HG02973 (cell line): ENCODE measurements around the gene HS3ST2.
"Not testable (repeated sequence)": the region's sequence is repeated elsewhere in the genome, so short reads cannot be mapped to it uniquely, and the experiment has no call there.

Source experiments
- ATAC-seq: cut with Tn5 transposase; IDR thresholded peaks from one replicate; pipeline ENCODE4 v1.9.1; 2021; ENCODE audit warnings: moderate library complexity; ENCODE audit not compliant: unreplicated experiment

Gene HS3ST2

GRCh38 chr16:22813223-22813947 lies 577 bp upstream of the HS3ST2 start:
- no peak for ATAC-seq

GRCh38 chr16:22814711-22815105 lies 746 bp downstream of the HS3ST2 start:
- no peak for ATAC-seq

DNA sequence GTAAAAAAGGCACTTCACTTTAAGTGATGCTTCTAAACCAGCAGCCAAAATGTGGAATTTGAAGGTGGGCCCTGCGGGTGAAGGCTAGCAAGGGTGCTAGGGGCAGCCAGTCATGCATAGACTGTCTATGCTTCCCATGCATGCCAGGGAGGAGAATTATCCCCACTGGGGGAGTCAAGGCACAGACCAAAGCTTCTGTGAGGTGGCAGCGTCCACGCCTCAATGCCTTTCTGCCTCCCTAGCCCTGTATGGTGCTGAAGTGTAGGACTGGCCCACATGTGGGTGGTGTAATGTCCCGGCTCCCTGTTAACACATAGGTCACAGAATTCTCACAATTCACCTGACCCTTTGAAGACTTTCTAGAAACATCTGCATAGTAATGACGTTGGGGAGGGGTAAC lies 1.9 kb downstream of the HS3ST2 start:
- no peak for ATAC-seq

DNA sequence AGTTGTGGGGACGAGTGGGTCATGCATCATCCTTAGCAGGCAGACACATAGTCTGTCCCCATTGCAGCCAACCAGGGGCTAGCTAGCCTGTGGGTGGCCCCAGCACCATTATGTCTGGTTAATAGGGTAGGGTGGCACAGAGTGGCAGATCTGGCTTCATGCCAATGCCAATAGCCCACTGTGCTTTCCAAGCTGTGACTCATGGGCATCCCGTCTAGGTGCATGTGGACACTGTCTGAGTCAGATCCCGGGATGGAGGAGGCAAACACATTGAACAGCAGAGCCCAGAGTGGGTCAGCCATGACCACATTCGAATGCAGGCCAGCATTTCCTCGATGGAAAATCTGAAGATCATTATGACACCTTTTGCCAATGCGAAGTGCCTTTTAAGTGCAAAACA lies 2.5 kb downstream of the HS3ST2 start:
- no peak for ATAC-seq

GRCh38 chr16:22818736-22819135 lies 4.8 kb downstream of the HS3ST2 start:
- not testable (repeated sequence) for ATAC-seq

DNA sequence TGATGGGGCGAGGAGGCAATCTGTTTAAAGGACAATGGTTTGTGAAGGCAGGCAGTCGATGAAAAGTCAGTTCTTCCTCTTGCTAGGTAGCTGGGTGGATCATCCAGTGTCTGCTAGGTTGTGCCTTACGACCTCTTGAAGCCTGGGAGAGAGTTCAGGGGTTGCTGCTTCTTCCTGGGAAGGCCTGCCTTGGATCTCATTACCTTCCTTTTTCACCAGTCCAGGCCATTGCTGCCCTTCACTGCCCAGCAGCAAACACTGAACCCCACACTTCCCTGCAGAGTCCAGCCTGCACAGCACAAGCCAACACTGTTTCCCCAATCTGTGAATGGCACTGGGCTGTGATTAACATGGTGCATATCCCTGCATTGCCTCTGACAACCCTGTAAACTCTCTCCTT lies 24.7 kb downstream of the HS3ST2 start:
- ATAC-seq: no peak

DNA sequence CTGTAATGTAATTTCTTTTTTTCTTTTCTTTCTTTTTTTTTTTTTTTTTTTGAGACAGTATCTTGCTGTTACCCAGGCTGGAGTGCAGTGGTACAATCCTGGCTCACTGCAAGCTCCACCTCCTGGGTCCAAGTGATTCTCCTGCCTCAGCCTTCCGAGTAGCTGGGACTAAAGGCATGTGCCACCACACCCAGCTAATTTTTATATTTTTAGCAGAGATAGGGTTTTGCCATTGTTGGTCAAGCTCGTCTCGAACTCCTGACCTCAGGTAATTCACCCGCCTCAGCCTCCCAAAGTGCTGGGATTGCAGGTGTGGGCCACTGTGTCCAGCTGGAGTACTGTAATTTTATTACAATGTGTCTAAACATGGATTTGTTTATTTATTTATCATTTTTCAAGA lies 28.1 kb downstream of the HS3ST2 start:
- not testable (repeated sequence) for ATAC-seq

DNA sequence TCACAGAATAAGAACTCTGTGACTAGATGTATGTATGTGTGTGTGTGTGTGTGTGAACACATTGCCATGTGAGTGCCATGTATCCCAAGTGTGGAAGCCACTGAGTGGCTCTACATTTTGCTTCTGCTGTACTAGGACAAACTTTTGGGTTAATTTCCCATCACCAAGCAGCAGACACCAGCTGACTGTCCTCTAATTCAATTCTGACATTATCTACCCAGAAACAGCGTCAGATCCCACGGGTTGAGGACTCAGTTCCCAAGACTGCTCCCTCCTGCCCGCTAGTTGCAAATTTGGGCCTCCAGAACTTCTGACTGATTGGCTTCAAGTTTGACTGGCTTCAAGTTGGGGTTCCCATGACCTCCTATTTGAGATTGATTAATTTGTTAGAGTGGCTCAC lies 29.2 kb downstream of the HS3ST2 start:
- no peak for ATAC-seq

DNA sequence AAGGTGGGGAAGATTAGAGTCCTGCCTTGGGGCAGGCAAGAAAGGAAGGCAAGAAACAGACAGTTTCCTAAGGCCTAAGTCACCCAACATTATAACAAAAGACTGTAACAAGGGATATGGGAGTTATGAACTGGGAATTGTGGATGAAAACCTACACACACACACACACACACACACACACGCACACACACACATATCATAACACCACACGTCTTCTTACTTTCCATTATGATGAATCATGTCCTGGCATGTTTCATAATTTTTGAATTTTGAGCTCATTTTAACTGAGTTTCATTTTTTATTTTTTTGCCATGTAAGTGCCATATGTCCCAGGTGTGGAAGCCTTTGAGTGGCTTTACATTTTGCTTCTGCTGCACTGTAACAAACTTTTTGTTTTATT lies 29.9 kb downstream of the HS3ST2 start:
- no peak for ATAC-seq

DNA sequence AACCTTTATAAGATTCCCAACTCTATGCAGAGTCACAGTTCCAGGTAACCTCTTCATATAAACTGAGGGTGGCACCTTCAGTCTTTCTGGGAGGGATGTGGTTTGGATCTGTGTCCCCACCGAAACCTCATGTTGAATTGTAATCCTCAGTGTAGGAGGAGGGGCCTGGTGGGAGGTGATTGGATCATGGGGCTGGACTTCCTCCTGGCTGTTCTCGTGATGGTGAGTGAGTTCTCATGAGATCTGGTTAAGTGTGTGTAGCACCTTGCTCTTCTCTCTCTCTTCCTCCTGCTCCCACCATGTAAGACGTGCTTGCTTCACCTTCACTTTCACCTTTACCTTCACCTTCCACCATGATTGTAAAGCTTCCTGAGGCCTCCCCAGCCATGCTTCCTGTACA lies 30.5 kb downstream of the HS3ST2 start:
- ATAC-seq: no peak

GRCh38 chr16:22847100-22847499 lies 33.1 kb downstream of the HS3ST2 start:
- no peak for ATAC-seq

- ATAC-seq: no peak
Measured at GRCh38 chr16:22847690-22848089, 33.7 kb downstream of the HS3ST2 start.

DNA sequence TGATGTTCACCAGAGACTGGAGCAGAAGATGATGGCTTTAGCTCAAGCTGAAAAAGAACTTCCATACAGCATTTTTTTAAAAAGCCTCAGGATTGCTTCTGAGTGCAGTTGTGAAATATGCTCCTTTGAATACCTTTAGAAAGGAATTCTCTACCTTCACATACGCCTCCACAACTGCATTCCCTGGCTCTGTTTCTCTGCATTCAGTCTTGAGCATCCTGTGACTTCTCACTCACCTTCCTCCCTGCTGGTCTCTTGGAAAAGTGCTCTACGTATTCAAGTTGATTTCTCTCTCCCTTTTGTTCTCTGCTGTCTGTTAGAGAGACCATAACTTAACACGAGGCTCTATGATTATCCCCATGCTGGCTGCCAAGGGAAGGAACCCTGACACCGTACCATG lies 34.5 kb downstream of the HS3ST2 start:
- ATAC-seq: no peak

- no peak for ATAC-seq
Measured at GRCh38 chr16:22849517-22849916, 35.6 kb downstream of the HS3ST2 start.

DNA sequence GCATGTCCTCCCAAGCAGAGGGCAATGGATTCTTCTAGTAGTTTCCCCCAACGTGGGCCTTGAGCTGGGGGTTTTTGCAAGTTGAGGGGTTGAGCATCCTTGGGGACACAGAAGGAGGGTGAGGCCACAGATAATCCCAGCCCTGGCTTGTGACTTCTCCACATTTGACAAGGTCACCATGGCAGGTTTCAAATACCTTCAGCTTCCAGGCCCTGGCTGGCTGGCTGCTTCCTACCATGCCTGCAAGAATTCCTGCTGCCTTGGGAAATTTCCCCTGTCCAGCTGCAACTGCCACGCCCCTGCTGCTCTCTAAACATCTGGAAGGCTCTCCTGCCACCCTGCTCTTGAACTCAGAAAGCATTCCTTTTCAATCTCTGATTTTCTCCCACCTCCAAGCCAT lies 41.3 kb downstream of the HS3ST2 start:
- no peak for ATAC-seq

DNA sequence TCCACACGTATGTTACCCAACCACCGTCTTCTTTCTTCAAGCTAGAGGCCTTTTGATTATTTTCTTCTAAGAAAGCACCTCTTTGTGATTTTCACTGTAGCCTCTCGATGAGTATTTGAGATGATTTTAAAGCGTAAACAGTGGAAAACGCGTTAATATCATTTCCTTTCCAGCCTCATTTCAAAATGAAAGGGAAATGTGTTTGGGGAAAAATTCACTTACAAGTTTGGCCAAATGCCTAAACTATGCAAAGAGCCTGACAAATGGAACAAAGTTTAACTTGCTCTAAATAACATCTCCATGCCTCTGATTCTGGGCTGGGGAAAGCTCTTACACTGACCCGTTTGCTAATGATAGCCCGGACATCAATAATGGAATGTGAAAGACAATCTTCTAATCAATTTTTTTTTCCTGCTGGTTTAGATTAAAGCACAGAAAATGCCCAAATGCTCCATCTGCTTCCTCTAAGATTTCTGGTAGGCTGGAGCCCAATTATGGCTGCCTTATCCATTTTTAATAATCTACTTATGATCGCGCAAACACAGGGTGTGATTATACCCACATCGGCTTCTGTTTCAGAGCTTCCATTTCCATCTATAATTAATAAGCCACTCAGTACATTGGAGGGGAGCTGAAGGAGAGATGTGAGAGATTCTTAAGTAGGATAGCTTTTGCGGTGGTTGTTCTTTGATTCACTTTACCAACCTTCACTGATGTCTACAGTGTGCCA lies 43.5 kb downstream of the HS3ST2 start:
- no peak for ATAC-seq

DNA sequence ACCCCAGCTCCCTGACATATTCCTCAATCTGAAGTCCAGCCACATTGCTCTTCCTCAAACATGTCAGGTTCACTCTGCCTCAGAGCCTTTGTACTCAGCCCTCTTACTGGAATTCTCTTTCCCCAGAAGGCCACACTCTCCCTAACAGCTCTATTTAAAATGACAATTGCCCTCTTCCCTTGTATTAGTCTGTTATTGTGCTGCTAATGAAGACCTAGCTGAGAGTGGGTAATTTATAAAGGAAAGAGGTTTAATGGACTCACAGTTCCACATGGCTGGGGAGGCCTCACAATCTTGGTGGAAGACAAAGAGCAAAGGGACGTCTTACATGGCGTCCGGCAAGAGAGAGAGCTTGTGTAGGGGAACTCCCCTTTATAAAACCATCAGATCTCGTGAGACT lies 46.0 kb downstream of the HS3ST2 start:
- ATAC-seq: no peak

DNA sequence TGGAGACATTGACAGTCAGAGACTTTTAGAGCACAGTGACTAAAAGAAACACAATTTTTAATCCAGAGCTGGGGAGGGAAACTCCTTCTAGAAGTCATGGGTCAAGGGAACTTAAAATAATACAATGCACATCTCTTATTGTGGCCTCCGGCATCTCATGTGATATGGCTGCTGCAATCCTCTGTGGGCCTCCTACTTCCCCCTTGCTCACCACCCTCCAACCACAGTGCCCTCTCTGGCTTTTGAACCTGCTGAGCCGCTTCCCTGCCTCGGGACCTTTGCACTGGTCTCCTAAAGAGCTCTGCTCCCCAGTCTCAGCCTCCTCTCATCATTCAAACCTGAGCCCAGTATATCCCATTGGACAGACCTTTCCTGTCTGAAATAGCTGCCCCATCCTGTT lies 47.6 kb downstream of the HS3ST2 start:
- no peak for ATAC-seq

- ATAC-seq: no peak
Measured at GRCh38 chr16:22862046-22862445, 48.1 kb downstream of the HS3ST2 start.

DNA sequence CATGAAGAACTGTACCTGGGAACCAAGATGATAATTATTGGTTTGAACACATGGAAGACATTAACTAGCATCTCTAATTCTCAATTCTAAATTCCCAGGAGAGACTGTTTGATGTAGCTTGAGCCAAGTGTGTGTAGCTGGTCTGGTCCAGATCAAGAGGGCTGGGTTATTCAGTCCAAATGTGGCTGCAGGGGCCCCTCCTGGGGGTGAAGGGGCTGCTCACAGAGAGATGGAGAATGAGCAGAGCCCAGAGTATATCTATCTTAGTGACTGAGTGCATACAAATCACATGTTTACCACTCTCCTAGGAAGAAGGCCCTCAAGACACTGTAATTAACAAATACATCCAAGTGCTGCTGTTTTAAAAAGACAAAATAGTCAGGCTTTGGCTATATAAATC lies 50.4 kb downstream of the HS3ST2 start:
- ATAC-seq: no peak

- ATAC-seq: no peak
Measured at GRCh38 chr16:22868593-22869224, 54.7 kb downstream of the HS3ST2 start.

- ATAC-seq: no peak
Measured at GRCh38 chr16:22871861-22872260, 57.9 kb downstream of the HS3ST2 start.
